GM19395 (cell line): ENCODE data around the gene PTPRJ.
"Not testable (repeated sequence)": the region's sequence is repeated elsewhere in the genome, so short reads cannot be mapped to it uniquely, and the experiment has no call there.

Experiments
- ATAC-seq: cut with Tn5 transposase; IDR thresholded peaks from one replicate; pipeline ENCODE4 v1.9.1; 2021; ENCODE audit warnings: mild to moderate bottlenecking, moderate library complexity; ENCODE audit not compliant: unreplicated experiment

The PTPRJ gene

GRCh38 chr11:47980088-47980906 is at the start of gene PTPRJ:
Gene PTPRJ, plus strand, starts transcription at chr11:47980559. Its CDS starts 354 bp downstream, at chr11:47980913.
- peak; percentile 39 for ATAC-seq

GRCh38 chr11:47932544-47932943 is 47.8 kb upstream of the PTPRJ start:
- no peak for ATAC-seq

GRCh38 chr11:47933797-47934196 is 46.6 kb upstream of the PTPRJ start:
- ATAC-seq, result not testable (repeated sequence)

- no peak for ATAC-seq
Observed at GRCh38 chr11:47938791-47939560, 41.4 kb upstream of the PTPRJ start.

GRCh38 chr11:47940904-47941649 is 39.3 kb upstream of the PTPRJ start:
- no peak for ATAC-seq

- ATAC-seq, result no peak
Observed at GRCh38 chr11:47941907-47942558, 38.3 kb upstream of the PTPRJ start.

- ATAC-seq, result no peak
Observed at GRCh38 chr11:47943721-47944586, 36.4 kb upstream of the PTPRJ start.

GRCh38 chr11:47944632-47945031 is 35.7 kb upstream of the PTPRJ start:
- no peak for ATAC-seq

GRCh38 chr11:47946682-47947559 is 33.4 kb upstream of the PTPRJ start:
- ATAC-seq, result no peak

- ATAC-seq, result no peak
Observed at GRCh38 chr11:47948137-47948536, 32.2 kb upstream of the PTPRJ start.

- not testable (repeated sequence) for ATAC-seq
Observed at GRCh38 chr11:47949001-47949675, 31.2 kb upstream of the PTPRJ start.

GRCh38 chr11:47950396-47950795 is 30.0 kb upstream of the PTPRJ start:
- ATAC-seq, result peak; percentile 80

GRCh38 chr11:47951504-47951903 is 28.9 kb upstream of the PTPRJ start:
- not testable (repeated sequence) for ATAC-seq

GRCh38 chr11:47955061-47955755 is 25.2 kb upstream of the PTPRJ start:
- no peak for ATAC-seq

GRCh38 chr11:47960015-47960414 is 20.3 kb upstream of the PTPRJ start:
- ATAC-seq, result no peak

GRCh38 chr11:47961383-47961782 is 19.0 kb upstream of the PTPRJ start:
- ATAC-seq, result no peak

- no peak for ATAC-seq
Observed at GRCh38 chr11:47964546-47964945, 15.8 kb upstream of the PTPRJ start.
